GM12878 (cell line): ENCODE data around the gene LACTBL1. TPM values are rescaled to one million over a fixed set of nuclear protein-coding genes. Genes with fewer than 3 reads are reported as not detected.

ENCODE experiments used
- CEBPZ ChIP-seq: fragments of 150-350 bp; IDR thresholded peaks from 2 replicates; pipeline ENCODE4 v1.6.1; 2016; ENCODE audit warnings: low read depth, low read length
- CHD4 ChIP-seq: fragments of 200-600 bp; sonication (generic); IDR thresholded peaks from 2 replicates; pipeline ENCODE4 v1.6.1; 2016; ENCODE audit warnings: mild to moderate bottlenecking
- GATAD2B ChIP-seq: fragments of 450-650 bp; conservative IDR thresholded peaks from 2 replicates; pipeline ENCODE4 v1.6.1; 2017; ENCODE audit warnings: low read depth, mild to moderate bottlenecking, moderate library complexity
- NR2C2 ChIP-seq: IDR thresholded peaks from 2 replicates; pipeline ENCODE4 v1.6.1; 2011; ENCODE audit warnings: borderline replicate concordance, low read depth; ENCODE audit not compliant: control insufficient read depth, insufficient read length
- SMARCA5 ChIP-seq: fragments of 450-650 bp; IDR thresholded peaks from 2 replicates; pipeline ENCODE4 v1.6.1; 2017; ENCODE audit warnings: mild to moderate bottlenecking
- SRF ChIP-seq, 2 experiments: IDR thresholded peaks; 2 replicates each; pipeline ENCODE4 v1.6.1; 2011; ENCODE audit warnings: low read depth in 2 of 2, low read length in 2 of 2, mild to moderate bottlenecking in 1 of 2, moderate library complexity in 1 of 2
- ZBTB4 ChIP-seq: fragments of 450-650 bp; formaldehyde crosslinking; IDR thresholded peaks from 2 replicates; pipeline ENCODE4 v1.4.0; 2022; ENCODE audit warnings: mild to moderate bottlenecking, moderate library complexity
- polyA plus RNA-seq, 11 experiments: library from polyadenylated mRNA; depleted of rRNA in 4 of 11; unstranded in 6 of 11; stranded (reverse) in 5 of 11; fragments of >200 nt; fragmentation: Nextera tagmentation in 4 of 11; fragmentation: Illumina TruSeq in 1 of 11; extraction: Ambion mirVana in 4 of 11; extraction: Trizol in 1 of 11; gene quantifications; 1 replicate in 1 of 11; 2 replicates in 10 of 11; pipeline versions ENCODE4 v1.2.1 to v1.2.3, GENCODE V29; 2011 to 2016; ENCODE audit warnings: inconsistent platforms in 2 of 11, missing spikeins in 2 of 11, low read depth in 1 of 11
- total RNA-seq, 4 experiments: library from RNA; depleted of rRNA in 3 of 4; stranded (reverse); fragments of >200 nt in 3 of 4; fragmentation: Illumina TruSeq in 1 of 4; extraction: Trizol in 1 of 4; gene quantifications; 2 replicates each; pipeline versions ENCODE4 v1.2.1 to v1.2.3, GENCODE V29; 2013 to 2021

The LACTBL1 gene
- total and polyA plus RNA-seq, 10 of the 15 experiments (the other 5 are each of a cell fraction or from before 2014, with no cell fraction given), result 0.08 TPM; not detected in 9

- no peak for TF ChIP-seq NR2C2
- TF ChIP-seq CEBPZ, result no peak
- TF ChIP-seq GATAD2B, result no peak
- no peak for TF ChIP-seq SRF (IDR thresholded peaks at IDR 0.05; ENCODE audit: low read depth in 2 of 2, low read length in 2 of 2)
- TF ChIP-seq SMARCA5, result no peak
- TF ChIP-seq ZBTB4 (CRISPR knock-in tag), result no peak
- no peak for TF ChIP-seq CHD4
Measured at GRCh38 chr1:22959545-22960360, 12.9 kb downstream of the LACTBL1 start (continued).
